GM18508 (cell line): ENCODE results near the gene EIF4EBP3.
"Not testable (repeated sequence)": the region's sequence is repeated elsewhere in the genome, so short reads cannot be mapped to it uniquely, and the experiment has no call there.

Source experiments
- ATAC-seq: cut with Tn5 transposase; IDR thresholded peaks from one replicate; pipeline ENCODE4 v1.9.1; 2021; ENCODE audit warnings: moderate number of reproducible peaks; ENCODE audit not compliant: insufficient read depth, unreplicated experiment

Gene EIF4EBP3

DNA sequence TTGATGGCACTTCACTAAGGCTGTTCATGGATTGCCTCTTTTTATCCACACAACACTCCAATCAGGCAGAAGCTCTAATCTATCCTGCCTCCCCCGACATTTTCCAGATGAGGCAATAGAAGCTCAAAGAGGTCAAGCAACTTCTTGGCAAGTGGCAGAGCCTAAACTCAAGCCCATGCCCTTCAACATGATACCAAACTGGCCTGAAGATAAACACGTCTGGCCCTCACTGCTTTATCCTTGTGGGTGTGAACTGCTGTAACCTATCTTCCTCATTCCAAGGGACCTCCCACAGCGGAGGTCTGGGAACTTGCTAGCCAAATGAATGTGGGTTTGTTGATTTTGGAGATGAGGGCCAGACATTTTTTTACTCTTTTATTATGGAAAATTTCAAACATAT is 26.7 kb downstream of the EIF4EBP3 start:
- no peak for ATAC-seq

DNA sequence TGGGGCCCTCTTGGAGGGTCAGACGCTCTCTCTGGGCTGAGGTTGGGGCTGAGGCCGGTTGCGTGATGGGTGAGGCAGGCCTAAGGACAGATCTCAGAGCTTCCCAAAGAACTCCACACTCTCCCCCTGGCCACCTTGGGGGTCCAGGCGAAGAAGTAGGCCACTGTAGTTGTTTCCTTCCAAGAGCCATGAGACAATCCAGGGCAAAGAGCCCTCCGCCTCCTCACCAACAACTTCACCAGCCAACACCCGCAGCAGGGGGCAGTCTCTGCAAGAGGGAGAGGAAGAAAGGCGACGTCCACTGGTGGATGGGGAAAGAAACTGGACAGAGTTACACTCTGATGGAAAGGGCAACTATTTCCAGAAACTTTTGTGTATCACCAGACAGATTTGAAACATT is 27.8 kb downstream of the EIF4EBP3 start:
- ATAC-seq, result no peak

DNA sequence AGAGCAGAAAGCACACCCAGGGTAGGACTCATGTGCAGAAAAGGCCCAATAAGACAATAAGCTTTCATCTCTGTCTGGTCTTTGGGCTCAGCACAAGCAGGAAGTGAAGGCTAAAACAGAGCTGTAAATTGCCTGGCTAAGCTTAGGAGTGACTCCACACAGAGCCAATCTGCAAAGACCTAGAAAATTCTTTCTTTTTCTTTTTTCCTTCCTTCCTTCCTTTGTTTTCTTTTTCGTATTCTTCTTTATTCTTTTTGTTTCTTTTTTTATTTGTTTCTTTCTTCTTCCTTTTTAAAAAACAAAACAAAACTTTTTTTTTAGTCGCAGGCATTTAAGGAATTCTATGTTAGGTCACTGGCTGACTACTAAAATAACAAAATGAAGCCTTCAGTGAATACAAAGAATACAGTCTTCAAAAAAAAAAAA is 29.3 kb downstream of the EIF4EBP3 start:
- no peak for ATAC-seq

GRCh38 chr5:140579188-140579747 is 31.8 kb downstream of the EIF4EBP3 start:
- not testable (repeated sequence) for ATAC-seq

- no peak for ATAC-seq
Measured at GRCh38 chr5:140587495-140587894, 40.0 kb downstream of the EIF4EBP3 start.

DNA sequence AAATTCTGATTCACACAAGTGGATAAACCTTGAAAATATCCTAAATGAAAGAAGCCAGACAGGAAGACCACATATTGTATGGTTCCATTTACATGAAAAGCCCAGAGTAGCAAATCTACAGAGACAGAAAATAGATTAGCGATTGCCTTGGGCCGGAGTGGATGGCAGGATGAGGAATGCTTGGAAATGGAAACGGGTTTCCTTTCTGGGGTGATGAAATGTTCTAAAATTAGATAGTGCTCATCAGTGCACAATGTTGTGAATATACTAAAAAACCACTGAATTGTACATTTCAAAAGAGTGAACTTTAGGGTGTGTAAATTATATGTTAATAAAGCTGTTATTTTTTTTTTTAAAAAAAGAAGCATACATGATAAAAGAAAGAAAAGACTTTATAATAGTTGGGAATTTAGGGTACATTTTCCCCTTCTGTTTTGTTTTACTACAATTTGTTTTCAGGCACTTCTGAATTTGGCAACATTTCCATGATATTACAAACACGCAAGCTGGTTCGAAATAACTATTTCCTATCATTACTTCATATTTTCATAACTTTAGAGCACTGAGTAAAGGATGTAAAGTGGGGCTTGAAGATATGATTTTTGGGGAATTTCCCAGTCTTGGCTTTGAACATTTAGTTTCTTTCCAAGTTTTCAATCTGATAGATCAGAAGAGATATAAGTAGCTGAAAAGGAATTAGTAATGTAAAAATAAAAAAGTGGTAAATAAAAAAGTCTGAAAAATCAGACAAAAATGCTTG is 41.0 kb downstream of the EIF4EBP3 start:
- no peak for ATAC-seq

- ATAC-seq, result no peak
Measured at GRCh38 chr5:140590861-140591260, 43.4 kb downstream of the EIF4EBP3 start.

GRCh38 chr5:140591747-140592372 is 44.4 kb downstream of the EIF4EBP3 start:
- no peak for ATAC-seq

GRCh38 chr5:140593070-140593469 is 45.6 kb downstream of the EIF4EBP3 start:
- ATAC-seq, result not testable (repeated sequence)

DNA sequence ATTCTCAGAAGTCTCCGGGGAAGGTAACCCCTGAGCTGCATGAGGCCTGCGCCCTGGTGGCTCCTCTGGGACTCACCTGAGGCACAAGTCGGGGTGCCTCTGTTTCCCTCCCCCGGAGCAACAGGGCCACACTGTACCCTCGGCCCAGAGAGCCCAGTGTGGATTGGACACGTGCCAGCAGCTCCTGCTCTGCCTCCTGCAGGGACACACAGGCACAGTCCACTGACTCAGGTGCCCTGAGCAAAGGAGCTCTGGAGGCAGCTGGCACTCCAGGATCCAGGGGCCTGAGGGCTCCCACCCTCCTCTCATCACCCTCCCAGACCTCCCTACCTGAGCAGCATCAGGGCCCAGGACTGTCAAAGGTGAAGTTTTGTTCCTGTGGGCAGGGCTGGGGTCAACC is 46.7 kb downstream of the EIF4EBP3 start:
- ATAC-seq, result no peak

DNA sequence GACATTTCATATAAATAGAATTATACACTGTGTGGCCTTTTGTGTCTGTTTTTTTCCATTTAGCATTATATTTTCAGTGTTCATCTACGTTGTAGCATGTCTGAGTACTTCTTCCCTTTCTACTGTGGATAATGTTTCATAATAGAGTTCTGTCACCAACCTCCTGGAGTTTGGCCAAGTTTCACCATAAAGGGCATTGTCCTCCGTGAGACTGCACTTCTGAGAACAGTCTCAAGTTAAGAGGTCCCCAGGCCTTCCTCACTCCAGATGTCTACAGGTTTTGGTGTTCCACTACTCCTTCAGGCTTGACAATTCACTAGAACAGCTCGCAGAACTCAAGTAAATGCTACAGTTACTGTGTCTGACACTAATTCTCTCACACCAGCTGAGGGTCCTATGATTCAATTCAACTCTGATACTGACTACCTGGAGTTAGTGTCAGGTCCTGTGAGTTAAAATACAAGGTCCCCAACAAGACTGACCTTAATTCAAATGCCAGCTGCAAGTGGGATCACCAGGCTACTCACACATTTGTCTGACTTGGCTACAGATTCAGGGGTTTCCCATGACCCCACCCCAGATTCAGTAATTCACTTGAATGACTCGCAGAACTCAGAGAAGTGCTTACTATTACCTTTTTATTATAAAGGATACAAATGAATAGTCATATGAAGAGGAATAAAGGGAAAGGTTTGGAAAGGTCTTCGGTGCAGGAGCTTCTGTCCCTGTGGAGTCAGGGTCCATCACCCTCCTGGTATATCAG is 48.3 kb downstream of the EIF4EBP3 start:
- ATAC-seq, result no peak

DNA sequence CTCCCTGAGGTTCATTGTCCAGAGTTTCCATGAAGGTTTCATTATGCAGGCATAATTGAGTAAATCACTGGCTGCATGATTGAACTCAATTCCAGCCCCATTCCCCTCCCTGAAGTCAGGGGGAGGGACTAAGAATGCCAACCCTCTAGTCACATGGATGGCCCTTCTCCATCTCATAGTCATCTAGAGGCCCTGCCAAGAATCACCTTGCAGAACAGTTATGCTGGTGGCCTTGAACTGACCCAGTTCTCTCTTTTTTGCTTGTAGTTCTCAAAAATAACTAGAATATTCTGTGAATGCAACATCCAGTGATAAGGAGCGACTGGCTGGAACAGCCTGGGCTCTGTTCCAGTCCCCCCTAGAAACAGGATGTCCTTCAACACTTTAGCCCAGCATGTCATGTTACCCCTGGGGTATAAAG is 48.9 kb downstream of the EIF4EBP3 start:
- no peak for ATAC-seq

GRCh38 chr5:140598836-140599235 is 51.4 kb downstream of the EIF4EBP3 start:
- ATAC-seq, result no peak
